Measurements from ENCODE around the gene STX3.

- no peak for TF ChIP-seq CTCF (IDR thresholded peaks at IDR 0.05; ENCODE audit: low read depth, low read length, missing input control)
- TF ChIP-seq REST (IDR thresholded peaks at IDR 0.05): no peak
Observed at GRCh38 chr11:59719556-59719955, 35.6 kb upstream of the STX3 start.
